SK-N-SH (cell line): ENCODE measurements around the gene TRIP13. TPM values are rescaled to one million over a fixed set of nuclear protein-coding genes. Genes with fewer than 3 reads are reported as not detected.

Source experiments
- CTCF ChIA-PET: fragments of 300-600, 350-600 bp; formaldehyde crosslinking; extraction: SDS; loops from one replicate; lab custom pipeline; 2021; lab: Yijun Ruan, JAX
- POLR2A ChIA-PET: fragments of 350-600 bp; sonication (Branson Sonifier 250); formaldehyde crosslinking; extraction: SDS; loops from one replicate; lab custom pipeline; 2020; ENCODE audit warnings: antibody characterized with exemption, inconsistent platforms; lab: Yijun Ruan, JAX
- DNase-seq: peaks from one replicate; pipeline ENCODE4 v3.0.0; 2012
- H2AFZ ChIP-seq: fragments of 200-600 bp; sonication (generic); 2 replicates; pipeline ENCODE4 v1.8.1; 2016; ENCODE audit warnings: antibody characterized with exemption, mild to moderate bottlenecking, low read depth
- H3F3A ChIP-seq: fragments of 200-600 bp; sonication (generic); replicated peaks from 2 replicates; pipeline ENCODE3; 2016; ENCODE audit warnings: antibody characterized with exemption, mild to moderate bottlenecking; ENCODE audit not compliant: insufficient read depth
- H3K27ac ChIP-seq, 2 experiments: fragments of 200-500 bp in 1 of 2; fragments of 200-600 bp in 1 of 2; sonication (Bioruptor generic) in 1 of 2; sonication (generic), shearing (Covaris generic) in 1 of 2; 2 replicates each; pipeline versions ENCODE4 v1.5.1 to v1.6.1; 2014 to 2016; ENCODE audit warnings: low read depth in 2 of 2, inconsistent platforms in 1 of 2, low read length in 1 of 2, mild to moderate bottlenecking in 1 of 2, mixed read lengths in 1 of 2
- H3K27me3 ChIP-seq: fragments of 200-600 bp; sonication (generic), shearing (Covaris generic); 2 replicates; pipeline ENCODE4 v1.6.1; 2016; ENCODE audit warnings: mixed run types; ENCODE audit not compliant: insufficient read depth
- H3K36me3 ChIP-seq, 2 experiments: fragments of 200-500 bp in 1 of 2; fragments of 200-600 bp in 1 of 2; sonication (Bioruptor generic) in 1 of 2; sonication (generic) in 1 of 2; replicated peaks in 1 of 2; 2 replicates each; pipeline versions ENCODE3 to v1.5.1; 2014 to 2016; ENCODE audit warnings: low read length in 1 of 2, mild to moderate bottlenecking in 1 of 2; ENCODE audit not compliant: insufficient read depth in 2 of 2, control insufficient read depth in 1 of 2
- H3K4me1 ChIP-seq, 2 experiments: fragments of 200-500 bp in 1 of 2; fragments of 200-600 bp in 1 of 2; sonication (Bioruptor generic) in 1 of 2; sonication (generic), shearing (Covaris generic) in 1 of 2; 2 replicates each; pipeline versions ENCODE4 v1.5.1 to v1.6.1; 2014 to 2016; ENCODE audit warnings: low read depth in 1 of 2, low read length in 1 of 2, mixed run types in 1 of 2; ENCODE audit not compliant: insufficient read depth in 2 of 2, control insufficient read depth in 1 of 2
- H3K4me2 ChIP-seq: fragments of 200-600 bp; sonication (generic), shearing (Covaris generic); 2 replicates; pipeline ENCODE4 v1.6.1; 2017; ENCODE audit warnings: mixed run types
- H3K4me3 ChIP-seq, 2 experiments: fragments of 200-500 bp in 1 of 2; fragments of 200-600 bp in 1 of 2; sonication (Bioruptor generic) in 1 of 2; sonication (generic), shearing (Covaris generic) in 1 of 2; 2 replicates each; pipeline versions ENCODE4 v1.5.1 to v1.8.1; 2014 to 2016; ENCODE audit warnings: low read depth in 2 of 2, inconsistent platforms in 1 of 2, low read length in 1 of 2, mild to moderate bottlenecking in 1 of 2, mixed read lengths in 1 of 2, moderate library complexity in 1 of 2
- H3K79me2 ChIP-seq: fragments of 200-600 bp; sonication (generic); 2 replicates; pipeline ENCODE4 v1.8.1; 2017; ENCODE audit warnings: mild to moderate bottlenecking; ENCODE audit not compliant: insufficient read depth
- H3K9ac ChIP-seq: fragments of 200-600 bp; sonication (generic); 2 replicates; pipeline ENCODE4 v1.6.1; 2017; ENCODE audit warnings: mixed run types
- H3K9me2 ChIP-seq: fragments of 200-600 bp; sonication (generic); 2 replicates; pipeline ENCODE4 v1.6.1; 2017; ENCODE audit warnings: mixed run types
- H3K9me3 ChIP-seq: fragments of 200-600 bp; sonication (generic); 2 replicates; pipeline ENCODE4 v1.6.1; 2017; ENCODE audit warnings: mixed run types, mild to moderate bottlenecking, moderate library complexity
- H4K20me1 ChIP-seq: fragments of 200-600 bp; sonication (generic); 2 replicates; pipeline ENCODE4 v1.6.1; 2017; ENCODE audit warnings: mild to moderate bottlenecking, mixed run types; ENCODE audit not compliant: insufficient read depth
- CHD2 ChIP-seq: fragments of 150-350 bp; IDR thresholded peaks from 2 replicates; pipeline ENCODE4 v1.6.1; 2018; ENCODE audit warnings: low read length; ENCODE audit not compliant: partially characterized antibody
- ELF1 ChIP-seq: IDR thresholded peaks from 2 replicates; pipeline ENCODE4 v1.4.0; 2012
- EP300 ChIP-seq, 2 experiments: IDR thresholded peaks; 2 replicates each; pipeline versions ENCODE4 v1.4.0 to v1.6.1; 2012; ENCODE audit warnings: borderline replicate concordance in 1 of 2, low read depth in 1 of 2, low read length in 1 of 2
- EZH2phosphoT487 ChIP-seq: fragments of 200-600 bp; sonication (generic); IDR thresholded peaks from 2 replicates; pipeline ENCODE4 v1.6.1; 2017; ENCODE audit warnings: low read depth, mixed run types, mild to moderate bottlenecking, antibody characterized with exemption, moderate library complexity, borderline replicate concordance
- FOSL2 ChIP-seq: IDR thresholded peaks from 2 replicates; pipeline ENCODE4 v1.4.0; 2012; ENCODE audit warnings: low read depth, mild to moderate bottlenecking, moderate library complexity, borderline replicate concordance
- FOXJ3 ChIP-seq: sonication (generic); formaldehyde crosslinking; IDR thresholded peaks from 2 replicates; pipeline ENCODE4 v1.5.1; 2020; ENCODE audit warnings: mild to moderate bottlenecking, missing genetic modification reagents
- FOXM1 ChIP-seq: IDR thresholded peaks from 2 replicates; pipeline ENCODE4 v1.4.0; 2012; ENCODE audit warnings: low read depth, mild to moderate bottlenecking
- JUND ChIP-seq: IDR thresholded peaks from 2 replicates; pipeline ENCODE4 v1.4.0; 2012
- MAX ChIP-seq: IDR thresholded peaks from 2 replicates; pipeline ENCODE4 v1.4.0; 2012; ENCODE audit warnings: low read depth
- MEF2A ChIP-seq: IDR thresholded peaks from 2 replicates; pipeline ENCODE4 v1.4.0; 2012; ENCODE audit warnings: low read depth, borderline replicate concordance
- PBX3 ChIP-seq: IDR thresholded peaks from 2 replicates; pipeline ENCODE4; 2012
- POLR2AphosphoS5 ChIP-seq: IDR thresholded peaks from 2 replicates; pipeline ENCODE4 v1.6.1; 2012; ENCODE audit warnings: low read depth, low read length
- RFX5 ChIP-seq: IDR thresholded peaks from 2 replicates; pipeline ENCODE4 v1.6.1; 2012; ENCODE audit warnings: mild to moderate bottlenecking, improper control_type of control experiment, low read length
- RXRA ChIP-seq: IDR thresholded peaks from 2 replicates; pipeline ENCODE4 v1.4.0; 2012; ENCODE audit warnings: low read depth, mild to moderate bottlenecking, borderline replicate concordance
- SIN3A ChIP-seq: IDR thresholded peaks from 2 replicates; pipeline ENCODE4 v1.6.1; 2012; ENCODE audit warnings: low read depth, mild to moderate bottlenecking, low read length, moderate library complexity, borderline replicate concordance
- SMC3 ChIP-seq: IDR thresholded peaks from 2 replicates; pipeline ENCODE4 v1.6.1; 2012; ENCODE audit warnings: low read depth, low read length, improper control_type of control experiment
- TAF1 ChIP-seq: IDR thresholded peaks from 2 replicates; pipeline ENCODE4 v1.6.1; 2012; ENCODE audit warnings: low read depth, mild to moderate bottlenecking, low read length, moderate library complexity, borderline replicate concordance
- TEAD4 ChIP-seq: IDR thresholded peaks from 2 replicates; pipeline ENCODE4 v1.4.0; 2012; ENCODE audit warnings: mild to moderate bottlenecking, borderline replicate concordance; ENCODE audit not compliant: insufficient read depth
- ZBTB33 ChIP-seq: IDR thresholded peaks from 2 replicates; pipeline ENCODE4 v1.4.0; 2012; ENCODE audit warnings: low read depth, borderline replicate concordance
- WGBS: methylation state at CpG from one replicate; pipeline ENCODE4 v1.1.6; 2017; ENCODE audit warnings: low lambda C conversion rate; 5-methylcytosine and 5-hydroxymethylcytosine counted together
- polyA plus RNA-seq, 3 experiments: library from polyadenylated mRNA; depleted of rRNA; stranded (reverse); fragments of >200 nt; gene quantifications; 2 replicates each; pipeline ENCODE4 v1.2.3, GENCODE V29; 2012

Gene TRIP13
- polyA plus RNA-seq, 1 of the 3 experiments (the other 2 are of a cell fraction) = 24.1 TPM

- WGBS = 98% methylated on average over 29 of the region's 35 CpGs
- H3K4me2 ChIP-seq = no peak overlapping the region
- H3K9me2 ChIP-seq = no peaks in the 10 kb centered on the region
- ChIA-PET POLR2A (interaction anchor here (0.6 kb wide), 1 partner anchor 12 kb away, joined by 3 read pairs; the partner anchor contains the start of genes BRD9 and TRIP13), CTCF (interaction anchor here (1.0 kb wide), 1 partner anchor 209 kb away, joined by 3 read pairs; no protein-coding TSS in a partner anchor)
- H2AFZ ChIP-seq = no peak overlapping the region
- no peaks in the 10 kb centered on the region for H3K4me1 ChIP-seq
- H3K27ac ChIP-seq = no peak overlapping the region
- no peaks in the 10 kb centered on the region for H3K9me3 ChIP-seq
- peaks cover 34 to 63% of the 10 kb centered on the region in 2 experiments for H3K36me3 ChIP-seq
- no peak overlapping the region for H3K4me3 ChIP-seq
- no peaks in the 10 kb centered on the region for H3K27me3 ChIP-seq
- H3K9ac ChIP-seq = no peak overlapping the region
- peaks cover 5% of the 10 kb centered on the region for H3F3A ChIP-seq
- peaks cover 50% of the 10 kb centered on the region; the same call in 1 of the 2 replicates for H3K79me2 ChIP-seq
- TF ChIP-seq POLR2AphosphoS5 (no peak), EZH2phosphoT487 (no peak), JUND (no peak), SMC3 (no peak), RXRA (no peak), TEAD4 (no peak), FOXM1 (no peak), ELF1 (no peak), MEF2A (no peak), MAX (no peak), FOSL2 (no peak), FOXJ3 (CRISPR knock-in tag) (no peak), EP300 (IDR thresholded peaks at IDR 0.05; ENCODE audit: borderline replicate concordance in 1 of 2, low read depth in 1 of 2, low read length in 1 of 2) (no peak), SIN3A (no peak), TAF1 (no peak), PBX3 (no peak), RFX5 (no peak), CHD2 (no peak), ZBTB33 (no peak)
- H4K20me1 ChIP-seq = peaks cover 30% of the 10 kb centered on the region; the same call in 1 of the 2 replicates
- DNase-seq = no peak
Measured at GRCh38 chr5:880816-881550, 11.7 kb upstream of the TRIP13 start.
